Adrenal gland (tissue), 12 donors: ENCODE data around the gene POLK. TPM values are rescaled to one million over a fixed set of nuclear protein-coding genes. Genes with fewer than 3 reads are reported as not detected.

Experiments
- DNase-seq, 7 donors: peaks; one replicate each; pipeline ENCODE4 v3.0.0-alpha.2; 2019 to 2020
- H3K27ac ChIP-seq, 5 donors: fragments of 200-600 bp; sonication (generic) in 4 of 5; 1 replicate in 3 of 5; 2 replicates in 2 of 5; pipeline versions ENCODE4 v1.5.1 to v1.8.0; 2016 to 2020; ENCODE audit warnings: mild to moderate bottlenecking in 1 of 5
- H3K27me3 ChIP-seq: fragments of 200-600 bp; 2 replicates; pipeline ENCODE4 v1.8.0; 2021
- H3K36me3 ChIP-seq, 2 donors: fragments of 200-600 bp; replicated peaks in 1 of 2; 1 replicate in 1 of 2; 2 replicates in 1 of 2; pipeline versions ENCODE4 v1.5.1 to v1.8.0; 2018 to 2022
- H3K4me1 ChIP-seq, 2 donors: fragments of 200-600 bp; replicated peaks in 1 of 2; 1 replicate in 1 of 2; 2 replicates in 1 of 2; pipeline versions ENCODE4 v1.5.1 to v1.8.0; 2018 to 2021
- H3K4me3 ChIP-seq, 4 donors: fragments of 200-600 bp; sonication (generic) in 3 of 4; one replicate each; pipeline ENCODE4 v1.5.1; 2016 to 2018
- H3K9me3 ChIP-seq, 3 donors: fragments of 200-600 bp; sonication (generic) in 1 of 3; replicated peaks in 1 of 3; 1 replicate in 2 of 3; 2 replicates in 1 of 3; pipeline versions ENCODE4 v1.5.1 to v1.8.0; 2016 to 2021
- CTCF ChIP-seq, 6 experiments: fragments of 450-650 bp in 4 of 6; fragments of 200-600 bp in 2 of 6; sonication (generic) in 1 of 6; IDR thresholded peaks; 1 replicate in 5 of 6; 2 replicates in 1 of 6; pipeline versions ENCODE4 v1.5.1 to v1.8.0; 2016 to 2021; ENCODE audit warnings: antibody characterized with exemption in 6 of 6, mild to moderate bottlenecking in 2 of 6, moderate library complexity in 1 of 6
- POLR2A ChIP-seq, 2 donors: fragments of 450-650 bp; IDR thresholded peaks; one replicate each; pipeline ENCODE4 v1.6.1; 2017; ENCODE audit warnings: antibody characterized with exemption in 2 of 2, mild to moderate bottlenecking in 2 of 2, moderate library complexity in 1 of 2
- whole genome bisulfite sequencing, 4 donors: extraction: QIAGEN DNeasy Blood & Tissue Kit in 2 of 4; methylation state at CpG; one replicate each; pipeline versions ENCODE4 v1.1.5 to v1.1.7; 2013 to 2017; 5-methylcytosine and 5-hydroxymethylcytosine counted together
- intact Hi-C, 2 donors: fragments of 100-400 bp; cut with DNase I; formaldehyde crosslinking; loops; one replicate each; pipeline versions ENCODE4 v1.14.1 to v1.15.0; 2022 to 2023
- polyA plus RNA-seq, 3 donors: library from polyadenylated mRNA; stranded (reverse); fragments of 200-250 nt in 2 of 3; fragments of 350-450 nt in 1 of 3; fragmentation: Illumina TruSeq in 1 of 3; extraction: RNeasy Lipid Tissue Mini Kit (QIAGEN cat#74804) in 1 of 3; gene quantifications; one replicate each; pipeline ENCODE4 v1.2.3, GENCODE V29; 2013 to 2014
- small RNA-seq, 2 donors: library from RNA; depleted of rRNA; stranded (forward); fragments of <200 nt; gene quantifications; one replicate each; pipeline ENCODE3, GENCODE V24; 2016
- total RNA-seq, 9 donors: library from RNA; depleted of rRNA in 4 of 9; stranded (reverse); fragments of >200 nt in 4 of 9; fragments of 120-200 nt in 1 of 9; fragmentation: NEBNext Ultra II Directional in 1 of 9; extraction: Animal tissue kit (Norgen Biotek cat#: 25700) in 1 of 9; gene quantifications; one replicate each; pipeline versions ENCODE4 v1.1.0 to v1.2.4, GENCODE V29; 2013 to 2023
- donor health status: healthy with polysubstance abuse.
- donor health status: Bipolar disorder and iron deficiency.
- donor health status: DM: yes; HTN: yes; CAD: no.
- donor health status: DM: no; HTN: no; CAD: no.
- donor health status: DM: no; HTN: no; CAD: no.
- donor health status: DM: yes; HTN: yes; CAD: no.

POLK gene
- total and polyA plus RNA-seq, 12 donors = 6.9 to 63.6 (median 36.5) TPM

- TF ChIP-seq CTCF (IDR thresholded peaks at IDR 0.05) (no peak), POLR2A (IDR thresholded peaks at IDR 0.05) (no peak)
- Histone ChIP-seq H3K9me3 (no peaks in the 10 kb centered on the region), H3K4me3 (no peak overlapping the region), H3K27me3 (no peaks in the 10 kb centered on the region), H3K36me3 (no peaks in the 10 kb centered on the region), H3K4me1 (no peaks in the 10 kb centered on the region), H3K27ac (no peak overlapping the region)
- 69 to 81% (median 76%) methylated on average over 2 of the region's 2 CpGs for WGBS, 4 donors
- intact Hi-C loops = no loop called here
- DNase-seq = no peak
Measured at GRCh38 chr5:75640826-75641225, 129.1 kb downstream of the POLK start.

GRCh38 chr5:75648712-75649111 lies 137.0 kb downstream of the POLK start:
- H3K4me3 ChIP-seq = no peak overlapping the region
- H3K36me3 ChIP-seq = no peaks in the 10 kb centered on the region
- TF ChIP-seq POLR2A (IDR thresholded peaks at IDR 0.05) (no peak), CTCF (IDR thresholded peaks at IDR 0.05) (no peak)
- H3K4me1 ChIP-seq = no peaks in the 10 kb centered on the region
- 92 to 100% (median 95%) methylated on average over 2 of the region's 2 CpGs for WGBS, 4 donors
- intact Hi-C loops = no loop called here
- no peaks in the 10 kb centered on the region for H3K9me3 ChIP-seq
- DNase-seq = no peak
- no peaks in the 10 kb centered on the region for H3K27me3 ChIP-seq
- no peak overlapping the region for H3K27ac ChIP-seq

Small RNAs within 50 kb of the gene (small RNA-seq; reads per million reads assigned to genes)
- 0 reads per million in 2 donors for gene RNU7-175P

Other genes starting within 250 kb of the POLK start
- gene HMGCR, start 174.7 kb upstream of the POLK start, total RNA-seq = 100 to 1,000 TPM in 3 of 9 donors, 10 to 100 TPM in 6; 34.4 to 793 (median 69.7) TPM
- 100 to 1,000 TPM in 1 of 3 donors, 10 to 100 TPM in 1, 1 to 10 TPM in 1; 7.0 to 234 (median 25.5) TPM for gene HMGCR, start 174.7 kb upstream of the POLK start, polyA plus RNA-seq
- 10 to 100 TPM; 30.6 to 67.6 (median 52.3) TPM for gene CERT1, start 262 bp upstream of the POLK start, total RNA-seq
- gene CERT1, start 262 bp upstream of the POLK start, polyA plus RNA-seq = 10 to 100 TPM in 2 of 3 donors, 1 to 10 TPM in 1; 5.7 to 66.6 (median 13.2) TPM
- 1 to 10 TPM in 1 of 9 donors, under 1 TPM in 6, not detected in 2; 0.28 to 4.5 (median 0.61) TPM for gene ANKDD1B, start 99.6 kb downstream of the POLK start, total RNA-seq
- gene ANKDD1B, start 99.6 kb downstream of the POLK start, polyA plus RNA-seq = 1 to 10 TPM in 2 of 3 donors, under 1 TPM in 1; 0.73 to 3.8 (median 2.1) TPM
- gene POC5, start 205.5 kb downstream of the POLK start, total RNA-seq = 10 to 100 TPM in 6 of 9 donors, 1 to 10 TPM in 3; 6.5 to 22.3 (median 13.8) TPM
- gene POC5, start 205.5 kb downstream of the POLK start, polyA plus RNA-seq = 10 to 100 TPM; 10.2 to 16.7 (median 13.5) TPM